ENCODE results near the gene OR5I1.
"Not testable (repeated sequence)": the region's sequence is repeated elsewhere in the genome, so short reads cannot be mapped to it uniquely, and the experiment has no call there.

OR5I1 gene

DNA sequence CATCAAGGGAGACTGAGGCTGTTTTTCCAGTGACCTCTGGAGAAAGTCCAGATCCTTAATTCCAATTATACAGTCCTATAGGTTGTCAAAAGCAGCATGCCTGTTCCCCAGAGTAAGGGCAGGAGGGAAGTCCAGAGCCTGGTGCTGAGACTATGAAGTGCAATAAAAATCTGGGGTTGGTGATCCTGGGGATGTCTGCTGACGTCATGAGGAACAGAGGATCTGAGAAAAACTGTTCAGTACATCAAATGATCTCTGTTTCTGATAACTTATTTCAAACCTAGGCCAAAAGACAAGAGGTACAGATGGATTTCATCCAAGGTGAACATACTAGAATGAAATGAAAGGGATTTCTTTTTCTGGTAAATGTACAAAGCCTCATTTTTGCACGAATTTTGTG is 33.9 kb downstream of the OR5I1 start:
- FAIRE-seq (no peak), DNase-seq (ENCODE audit: insufficient read length, low spot score) (no peak)
- TF ChIP-seq POLR2A (IDR thresholded peaks at IDR 0.05; ENCODE audit: low read depth, low read length) (no peak), POU2F2 (IDR thresholded peaks at IDR 0.05; ENCODE audit: low read depth, low read length) (no peak), TAF1 (IDR thresholded peaks at IDR 0.05; ENCODE audit: low read depth, low read length) (no peak), SPI1 (IDR thresholded peaks at IDR 0.05; ENCODE audit: low read depth, low read length) (no peak), POLR2AphosphoS5 (IDR thresholded peaks at IDR 0.05; ENCODE audit: low read depth, low read length) (no peak), PAX5 (IDR thresholded peaks at IDR 0.05; ENCODE audit: insufficient read depth, low read length, severe bottlenecking) (no peak)

DNA sequence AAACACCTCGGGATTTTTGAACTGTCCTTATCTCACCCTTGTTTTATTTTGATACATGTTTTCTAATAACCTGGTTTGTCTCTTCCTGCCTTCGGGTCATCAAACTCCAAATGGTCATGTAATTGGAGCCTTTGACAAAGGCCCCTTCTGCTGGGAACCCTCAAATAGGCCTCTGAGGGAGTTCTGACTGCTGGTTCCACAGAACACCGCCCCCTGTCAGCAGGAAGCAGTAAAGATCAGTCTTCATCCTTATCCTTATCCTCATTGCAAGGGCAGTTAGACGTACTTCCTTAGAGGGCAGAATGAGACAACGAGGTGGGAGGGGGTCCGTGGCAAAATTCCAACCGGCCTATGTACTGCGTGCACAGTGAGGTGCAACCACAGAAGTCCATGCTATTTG is 41.0 kb downstream of the OR5I1 start:
- DNase-seq (ENCODE audit: insufficient read length, low spot score) (no peak), FAIRE-seq (no peak)
- TF ChIP-seq TAF1 (IDR thresholded peaks at IDR 0.05; ENCODE audit: low read depth, low read length): no peak
- TF ChIP-seq POLR2AphosphoS5 (IDR thresholded peaks at IDR 0.05; ENCODE audit: low read depth, low read length): no peak
- TF ChIP-seq POLR2A (IDR thresholded peaks at IDR 0.05; ENCODE audit: low read depth, low read length): no peak
- TF ChIP-seq POU2F2 (IDR thresholded peaks at IDR 0.05; ENCODE audit: low read depth, low read length): no peak

DNA sequence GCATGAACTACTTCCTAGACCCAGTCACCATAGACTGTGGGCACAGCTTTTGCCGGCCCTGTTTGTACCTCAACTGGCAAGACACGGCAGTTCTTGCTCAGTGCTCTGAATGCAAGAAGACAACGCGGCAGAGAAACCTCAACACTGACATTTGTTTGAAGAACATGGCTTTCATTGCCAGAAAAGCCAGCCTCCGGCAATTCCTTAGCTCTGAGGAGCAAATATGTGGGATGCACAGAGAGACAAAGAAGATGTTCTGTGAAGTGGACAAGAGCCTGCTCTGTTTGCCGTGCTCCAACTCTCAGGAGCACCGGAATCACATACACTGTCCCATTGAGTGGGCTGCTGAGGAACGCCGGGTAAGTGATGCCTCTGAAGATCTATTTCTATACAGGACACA is 50.7 kb downstream of the OR5I1 start:
- DNase-seq (ENCODE audit: insufficient read length, low spot score); FAIRE-seq: not testable (repeated sequence)

Data from GM12891 (cell line).